Measurements from ENCODE around the gene POP4. TPM values are rescaled to one million over a fixed set of nuclear protein-coding genes. Genes with fewer than 3 reads are reported as not detected.

POP4 gene
- total RNA-seq, 1 donor from 2014 or later: 63.9 TPM

DNA sequence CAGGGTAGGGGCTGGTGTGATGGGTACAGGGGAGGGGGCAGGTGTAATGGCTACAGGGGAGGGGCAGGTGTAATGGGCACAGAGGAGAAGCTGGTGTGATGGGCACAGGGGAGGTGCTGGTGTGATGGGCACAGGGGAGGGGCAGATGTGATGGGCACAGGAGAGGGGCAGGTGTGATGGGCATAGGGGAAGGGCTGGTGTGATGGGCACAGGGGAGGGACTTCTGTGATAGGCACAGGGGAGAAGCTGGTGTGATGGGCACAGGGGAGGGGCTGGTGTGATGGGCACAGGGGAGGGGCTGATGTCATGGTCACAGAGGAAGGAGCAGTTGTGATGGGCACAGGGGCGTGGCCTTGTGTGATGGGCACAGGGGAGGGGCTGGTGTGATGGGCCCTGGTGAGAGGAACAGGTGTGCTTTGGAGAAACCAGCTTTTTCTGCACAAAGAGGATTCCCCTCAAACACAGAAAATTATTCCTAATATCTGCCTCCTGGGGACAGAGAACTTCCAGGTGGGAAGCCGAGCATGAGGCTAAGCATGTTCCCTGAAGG lies 38.6 kb upstream of the POP4 start:
- Mint-ChIP-seq H3K27ac (ENCODE audit: unreplicated experiment) (no peak overlapping the region), H3K36me3 (ENCODE audit: low read depth) (no peaks in the 10 kb centered on the region), H3K27me3 (ENCODE audit: low read depth) (peaks cover 69% of the 10 kb centered on the region), H3K9me3 (no peaks in the 10 kb centered on the region), H3K4me1 (no peaks in the 10 kb centered on the region), H3K4me3 (no peak overlapping the region)
- TF ChIP-seq, protein P1, sequence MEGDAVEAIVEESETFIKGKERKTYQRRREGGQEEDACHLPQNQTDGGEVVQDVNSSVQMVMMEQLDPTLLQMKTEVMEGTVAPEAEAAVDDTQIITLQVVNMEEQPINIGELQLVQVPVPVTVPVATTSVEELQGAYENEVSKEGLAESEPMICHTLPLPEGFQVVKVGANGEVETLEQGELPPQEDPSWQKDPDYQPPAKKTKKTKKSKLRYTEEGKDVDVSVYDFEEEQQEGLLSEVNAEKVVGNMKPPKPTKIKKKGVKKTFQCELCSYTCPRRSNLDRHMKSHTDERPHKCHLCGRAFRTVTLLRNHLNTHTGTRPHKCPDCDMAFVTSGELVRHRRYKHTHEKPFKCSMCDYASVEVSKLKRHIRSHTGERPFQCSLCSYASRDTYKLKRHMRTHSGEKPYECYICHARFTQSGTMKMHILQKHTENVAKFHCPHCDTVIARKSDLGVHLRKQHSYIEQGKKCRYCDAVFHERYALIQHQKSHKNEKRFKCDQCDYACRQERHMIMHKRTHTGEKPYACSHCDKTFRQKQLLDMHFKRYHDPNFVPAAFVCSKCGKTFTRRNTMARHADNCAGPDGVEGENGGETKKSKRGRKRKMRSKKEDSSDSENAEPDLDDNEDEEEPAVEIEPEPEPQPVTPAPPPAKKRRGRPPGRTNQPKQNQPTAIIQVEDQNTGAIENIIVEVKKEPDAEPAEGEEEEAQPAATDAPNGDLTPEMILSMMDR (conservative IDR thresholded peaks at IDR 0.05): no peak
- no peak for DNase-seq (ENCODE audit: low read depth, low spot score)

GRCh38 chr19:29568036-29569025 lies 37.8 kb upstream of the POP4 start:
- DNase-seq (ENCODE audit: low read depth, low spot score): no peak
- no peaks in the 10 kb centered on the region for H3K4me1 Mint-ChIP-seq
- H3K36me3 Mint-ChIP-seq (ENCODE audit: low read depth): no peaks in the 10 kb centered on the region
- peaks cover 72% of the 10 kb centered on the region for H3K27me3 Mint-ChIP-seq (ENCODE audit: low read depth)
- H3K27ac Mint-ChIP-seq (ENCODE audit: unreplicated experiment): no peak overlapping the region
- H3K4me3 Mint-ChIP-seq: no peak overlapping the region
- TF ChIP-seq, protein P1 (conservative IDR thresholded peaks at IDR 0.05): no peak
- H3K9me3 Mint-ChIP-seq: no peaks in the 10 kb centered on the region

GRCh38 chr19:29569038-29569911 lies 36.8 kb upstream of the POP4 start:
- no peaks in the 10 kb centered on the region for H3K9me3 Mint-ChIP-seq
- TF ChIP-seq, protein P1 (conservative IDR thresholded peaks at IDR 0.05): no peak
- no peaks in the 10 kb centered on the region for H3K36me3 Mint-ChIP-seq (ENCODE audit: low read depth)
- peaks cover 73% of the 10 kb centered on the region for H3K27me3 Mint-ChIP-seq (ENCODE audit: low read depth)
- H3K4me1 Mint-ChIP-seq: no peaks in the 10 kb centered on the region
- no peak overlapping the region for H3K4me3 Mint-ChIP-seq
- no peak overlapping the region for H3K27ac Mint-ChIP-seq (ENCODE audit: unreplicated experiment)
- DNase-seq (ENCODE audit: low read depth, low spot score): no peak

- Mint-ChIP-seq H3K4me1 (no peaks in the 10 kb centered on the region), H3K27ac (ENCODE audit: unreplicated experiment) (no peak overlapping the region), H3K9me3 (no peaks in the 10 kb centered on the region), H3K36me3 (ENCODE audit: low read depth) (no peaks in the 10 kb centered on the region), H3K27me3 (ENCODE audit: low read depth) (peaks cover 77% of the 10 kb centered on the region), H3K4me3 (no peak overlapping the region)
- TF ChIP-seq, protein P1 (conservative IDR thresholded peaks at IDR 0.05): no peak
- no peak for DNase-seq (ENCODE audit: low read depth, low spot score)
These were observed 34.9 kb upstream of the POP4 start for GRCh38 chr19:29571181-29571580.

DNA sequence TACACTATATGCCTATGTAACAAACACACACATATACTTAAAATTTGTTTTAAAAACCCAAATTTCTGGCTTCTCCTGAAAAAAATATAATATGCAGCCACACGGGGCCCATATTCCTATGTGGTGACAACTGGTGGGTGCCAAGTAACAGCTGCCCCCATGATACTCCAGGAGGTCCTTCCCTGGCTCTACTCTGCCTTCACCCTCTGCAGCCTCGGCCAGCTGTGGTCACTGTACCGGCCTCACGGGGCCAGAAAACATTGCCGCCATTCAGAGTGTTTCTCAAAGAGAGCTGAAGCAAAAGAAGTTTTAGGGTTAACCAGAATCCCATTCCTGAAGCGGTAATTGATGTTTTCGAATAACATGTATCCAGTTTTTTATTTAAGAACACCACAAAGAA lies 32.6 kb upstream of the POP4 start:
- Mint-ChIP-seq H3K36me3 (ENCODE audit: low read depth) (no peaks in the 10 kb centered on the region), H3K4me3 (no peak overlapping the region), H3K4me1 (no peaks in the 10 kb centered on the region), H3K9me3 (no peaks in the 10 kb centered on the region), H3K27me3 (ENCODE audit: low read depth) (peaks cover 92% of the 10 kb centered on the region), H3K27ac (ENCODE audit: unreplicated experiment) (no peak overlapping the region)
- TF ChIP-seq, protein P1 (conservative IDR thresholded peaks at IDR 0.05): no peak
- no peak for DNase-seq (ENCODE audit: low read depth, low spot score)
